NT2/D1 (cell line): ENCODE results near the gene PDLIM5.

Source experiments
- SUZ12 ChIP-seq: IDR thresholded peaks from 2 replicates; pipeline ENCODE4 v1.6.1; 2011; ENCODE audit not compliant: insufficient read length, insufficient read depth; ENCODE audit errors: extremely low read depth
- YY1 ChIP-seq: IDR thresholded peaks from 2 replicates; pipeline ENCODE4 v1.6.1; 2011; ENCODE audit not compliant: insufficient read length, insufficient read depth
- ZNF274 ChIP-seq: IDR thresholded peaks from 2 replicates; pipeline ENCODE4 v1.6.1; 2011; ENCODE audit warnings: mild to moderate bottlenecking, low read depth, low read length

DNA sequence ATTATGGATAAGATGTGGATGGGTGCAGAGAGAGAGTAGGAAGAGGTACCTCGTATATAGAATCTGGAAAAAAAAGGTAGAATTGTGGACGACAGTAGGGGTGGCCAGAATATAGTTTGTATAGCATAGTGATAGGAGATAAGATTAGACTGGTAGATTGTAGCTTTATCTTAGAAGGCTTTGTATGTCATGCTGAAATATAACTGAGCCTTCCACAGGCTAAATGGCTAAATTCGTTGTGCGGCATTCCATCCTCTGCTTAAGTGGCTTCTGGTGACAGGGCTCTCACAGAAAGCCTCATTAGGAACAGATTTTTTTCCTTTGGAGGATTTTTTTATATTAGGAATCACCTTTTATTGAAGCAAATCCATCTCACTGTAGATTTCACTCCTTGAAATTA lies 163.7 kb downstream of the PDLIM5 start:
- TF ChIP-seq ZNF274 = no peak
- no peak for TF ChIP-seq YY1
- TF ChIP-seq SUZ12 = no peak
